CD4-positive, alpha-beta T cell (primary cell): Measurements from ENCODE around the gene PDE6G. TPM values are rescaled to one million over a fixed set of nuclear protein-coding genes. Genes with fewer than 3 reads are reported as not detected.

Source experiments
- ATAC-seq: fragments of 200-7000 bp; cut with Tn5 transposase; one replicate; pipeline ENCODE4 v1.10.0; 2022; ENCODE audit warnings: mild to moderate bottlenecking; ENCODE audit not compliant: poor library complexity
- CTCF ChIA-PET: fragments of 350-600 bp; sonication (Branson Sonifier 250); formaldehyde crosslinking; loops from one replicate; lab custom pipeline; 2021; ENCODE audit warnings: antibody characterized with exemption, inconsistent platforms; lab: Charles Lee
- POLR2A ChIA-PET: fragments of 350-600 bp; sonication (Branson Sonifier 250); formaldehyde crosslinking; loops from one replicate; lab custom pipeline; 2021; ENCODE audit warnings: antibody characterized with exemption, inconsistent platforms; lab: Charles Lee
- DNase-seq, 14 experiments: peaks; one replicate each; pipeline ENCODE4 v3.0.0-alpha.2; 2013 to 2020; ENCODE audit warnings: mixed read lengths in 2 of 14
- H3K27ac ChIP-seq, 2 donors: one replicate each; pipeline versions ENCODE4 v1.5.1 to v1.7.0; 2013; ENCODE audit warnings: low read length in 2 of 2, low read depth in 1 of 2, mild to moderate bottlenecking in 1 of 2
- H3K27me3 ChIP-seq, 2 experiments: 1 replicate in 1 of 2; 2 replicates in 1 of 2; pipeline versions ENCODE4 v1.6.1 to v1.7.0; 2013; ENCODE audit warnings: low read length in 2 of 2, control low read depth in 1 of 2, mild to moderate bottlenecking in 1 of 2, moderate library complexity in 1 of 2; ENCODE audit not compliant: insufficient read depth in 2 of 2, control insufficient read depth in 1 of 2
- H3K36me3 ChIP-seq: one replicate; pipeline ENCODE4 v1.6.1; 2013; ENCODE audit warnings: low read length, control low read depth; ENCODE audit not compliant: insufficient read depth
- H3K4me1 ChIP-seq: one replicate; pipeline ENCODE4 v1.6.1; 2013; ENCODE audit warnings: low read length, control low read depth; ENCODE audit not compliant: insufficient read depth
- H3K4me3 ChIP-seq: one replicate; pipeline ENCODE4 v1.5.1; 2013; ENCODE audit warnings: mild to moderate bottlenecking, low read length, moderate library complexity
- H3K9me3 ChIP-seq, 2 experiments: 1 replicate in 1 of 2; 2 replicates in 1 of 2; pipeline versions ENCODE4 v1.6.1 to v1.7.0; 2013; ENCODE audit warnings: low read length in 2 of 2, mild to moderate bottlenecking in 2 of 2, control low read depth in 1 of 2, moderate library complexity in 1 of 2; ENCODE audit not compliant: control insufficient read depth in 1 of 2, insufficient read depth in 1 of 2
- H3K27ac Mint-ChIP-seq: one replicate; pipeline ENCODE4 v1.8.0; 2020; ENCODE audit warnings: mixed read lengths
- H3K27me3 Mint-ChIP-seq: one replicate; pipeline ENCODE4 v1.8.0; 2021; ENCODE audit warnings: mixed read lengths
- H3K36me3 Mint-ChIP-seq: one replicate; pipeline ENCODE4 v1.8.0; 2021; ENCODE audit warnings: low read depth, mixed read lengths
- H3K4me1 Mint-ChIP-seq: one replicate; pipeline ENCODE4 v1.8.0; 2021; ENCODE audit warnings: low read depth, mixed read lengths
- H3K4me3 Mint-ChIP-seq: one replicate; pipeline ENCODE4 v1.8.0; 2020; ENCODE audit warnings: mild to moderate bottlenecking, mixed read lengths
- H3K9me3 Mint-ChIP-seq: one replicate; pipeline ENCODE4 v1.8.0; 2020; ENCODE audit warnings: mixed read lengths
- CTCF ChIP-seq: fragments of 200-600 bp; IDR thresholded peaks from one replicate; pipeline ENCODE4 v1.8.0; 2022; ENCODE audit warnings: antibody characterized with exemption, mild to moderate bottlenecking
- intact Hi-C, 2 experiments: fragments of 100-400 bp; cut with DNase I in 1 of 2; cut with micrococcal nuclease in 1 of 2; formaldehyde crosslinking; loops; one replicate each; pipeline versions ENCODE4 v1.15.1 to v1.9.0; 2023 to 2025; cut with DNase I, micrococcal nuclease
- total RNA-seq, 174 experiments: library from RNA in 2 of 174; stranded (reverse) in 2 of 174; gene quantifications; one replicate each; pipeline ENCODE4 v1.2.3 and lab custom pipeline; 2021 to 2026

PDE6G gene
- total RNA-seq, 2 experiments from 2014 or later = 0.49 to 0.92 TPM

GRCh38 chr17:81701288-81702071 is 45.1 kb upstream of the PDE6G start:
- no peak for TF ChIP-seq CTCF
- Mint-ChIP-seq H3K4me3 (no peak overlapping the region), H3K4me1 (peaks cover 27% of the 10 kb centered on the region), H3K27ac (peak overlapping the region; percentile 97), H3K27me3 (no peaks in the 10 kb centered on the region), H3K9me3 (no peaks in the 10 kb centered on the region), H3K36me3 (peaks cover 69% of the 10 kb centered on the region)
- Histone ChIP-seq H3K4me1 (peaks cover 39% of the 10 kb centered on the region), H3K9me3 (no peaks in the 10 kb centered on the region), H3K27ac (peak overlapping the region in 1 of 2 donors; percentile 32), H3K4me3 (peak overlapping the region; percentile 93), H3K27me3 (no peaks in the 10 kb centered on the region), H3K36me3 (peaks cover 51% of the 10 kb centered on the region)
- POLR2A ChIA-PET = interaction anchor here (0.7 to 4.7 kb wide), 5 partner anchors 16 to 336 kb away, joined by 3 to 43 read pairs (median 4); partner anchors contain the start of genes ARL16, CCDC137, DCXR and HGS
- CTCF ChIA-PET = interaction anchor here (1.8 kb wide), 1 partner anchor 18 kb away, joined by 5 read pairs; the partner anchor contains the start of genes ARL16 and HGS
- intact Hi-C loops = loop anchor here (2.0 to 5.0 kb wide), 4 partner anchors 17 to 226 kb away; partner anchors contain the start of genes CCDC137 (in 1 of the 2), HGS (in 1 of the 2), MAFG (in 1 of the 2) and NPLOC4 (in 1 of the 2)
- DNase-seq (peak in 2 of 14 experiments; percentile 38 to 47), ATAC-seq (no peak)

DNA sequence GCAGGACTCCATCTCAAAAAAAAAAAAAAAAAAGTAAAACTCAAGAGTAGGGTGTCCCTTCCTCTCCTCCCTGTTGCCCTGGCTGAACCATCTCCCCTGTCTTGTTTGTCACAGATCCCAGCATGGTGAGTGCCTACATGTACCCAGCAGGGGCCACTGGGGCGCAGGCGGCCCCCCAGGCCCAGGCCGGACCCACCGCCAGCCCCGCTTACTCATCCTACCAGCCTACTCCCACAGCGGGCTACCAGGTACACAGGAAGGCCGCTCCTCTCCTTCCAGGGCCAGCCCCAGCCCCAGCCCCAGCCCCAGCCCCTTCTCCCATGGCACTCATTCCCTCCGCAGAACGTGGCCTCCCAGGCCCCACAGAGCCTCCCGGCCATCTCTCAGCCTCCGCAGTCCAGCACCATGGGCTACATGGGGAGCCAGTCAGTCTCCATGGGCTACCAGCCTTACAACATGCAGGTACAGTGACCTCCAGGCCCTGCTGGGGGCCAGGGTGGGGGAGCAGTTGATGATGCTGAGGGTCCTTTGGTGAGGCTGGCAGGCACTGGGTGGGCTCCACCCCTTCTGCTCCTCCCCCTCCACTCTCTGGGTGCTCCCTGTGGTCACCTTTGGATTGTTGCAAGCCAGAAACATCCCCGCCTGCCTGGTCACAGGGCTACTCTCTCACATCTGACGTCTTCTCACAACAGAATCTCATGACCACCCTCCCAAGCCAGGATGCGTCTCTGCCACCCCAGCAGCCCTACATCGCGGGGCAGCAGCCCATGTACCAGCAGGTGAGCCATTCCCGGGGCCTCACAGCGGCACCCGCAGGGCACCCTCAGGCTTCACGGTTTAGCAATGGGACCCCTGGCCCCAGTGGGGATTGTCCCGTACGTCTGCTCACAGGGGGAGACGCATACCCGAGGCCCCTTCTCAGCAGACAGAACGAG is 44.3 kb upstream of the PDE6G start:
- intact Hi-C loops = loop anchor here (5.0 kb wide), 2 partner anchors 33 to 227 kb away; partner anchors contain the start of genes CCDC137 (in 1 of the 2), MAFG (in 1 of the 2) and OXLD1 (in 1 of the 2)

More for the DNA sequence above, 44.3 kb upstream of the PDE6G start:
- ATAC-seq (no peak), DNase-seq (no peak)
- Mint-ChIP-seq H3K36me3 (peaks cover 60% of the 10 kb centered on the region), H3K4me3 (peak overlapping the region; percentile 8), H3K27ac (no peak overlapping the region), H3K27me3 (no peaks in the 10 kb centered on the region), H3K4me1 (peaks cover 20% of the 10 kb centered on the region), H3K9me3 (no peaks in the 10 kb centered on the region)
- POLR2A ChIA-PET = interaction anchor here (0.7 to 4.7 kb wide), 2 partner anchors 16 to 34 kb away, joined by 3 to 43 read pairs; partner anchors contain the start of genes ARL16, CCDC137, HGS and OXLD1
- H3K9me3 ChIP-seq = no peaks in the 10 kb centered on the region
- no peak overlapping the region for H3K4me3 ChIP-seq
- peaks cover 37% of the 10 kb centered on the region for H3K4me1 ChIP-seq
- H3K27ac ChIP-seq = no peak overlapping the region
- H3K36me3 ChIP-seq = peaks cover 55% of the 10 kb centered on the region
- TF ChIP-seq CTCF = no peak
- no peaks in the 10 kb centered on the region for H3K27me3 ChIP-seq
- CTCF ChIA-PET = interaction anchor here (1.8 kb wide), 1 partner anchor 17 kb away, joined by 5 read pairs; the partner anchor contains the start of genes ARL16 and HGS
